IMR-90 (cell line): Measurements from ENCODE around the gene TULP3.

ENCODE experiments used
- CEBPB ChIP-seq: IDR thresholded peaks from 2 replicates; pipeline ENCODE4 v1.6.1; 2012; ENCODE audit warnings: low read depth, low read length, improper control_type of control experiment
- CTCF ChIP-seq: conservative IDR thresholded peaks from 2 replicates; pipeline ENCODE4 v1.5.1; 2012; ENCODE audit warnings: mild to moderate bottlenecking, low read depth, low read length, improper control_type of control experiment
- NFE2L2 ChIP-seq: fragments of 150-350 bp; IDR thresholded peaks from 2 replicates; pipeline ENCODE4 v1.6.1; 2016; ENCODE audit warnings: low read depth, mild to moderate bottlenecking, low read length
- POLR2A ChIP-seq: IDR thresholded peaks from 2 replicates; pipeline ENCODE4 v1.6.1; 2012; ENCODE audit warnings: mild to moderate bottlenecking, low read depth, low read length
- USF2 ChIP-seq: fragments of 150-350 bp; IDR thresholded peaks from 2 replicates; pipeline ENCODE4 v1.6.1; 2017; ENCODE audit warnings: mild to moderate bottlenecking, antibody characterized with exemption, low read length, low read depth

- TF ChIP-seq POLR2A: no peak
- no peak for TF ChIP-seq CTCF
- no peak for TF ChIP-seq USF2
- TF ChIP-seq NFE2L2: no peak
- no peak for TF ChIP-seq CEBPB
Observed at GRCh38 chr12:2858334-2858733, 32.4 kb upstream of the TULP3 start.
